Ascending aorta (tissue), 2 donors: Measurements from ENCODE around the gene UNC5B. TPM values are rescaled to one million over a fixed set of nuclear protein-coding genes. Genes with fewer than 3 reads are reported as not detected.
A peak's percentile ranks its signal among the peaks of the same experiment; 100 is the strongest.

ENCODE experiments used
- DNase-seq, 2 donors: peaks; one replicate each; pipeline ENCODE4 v3.0.0-alpha.2; 2019; ENCODE audit warnings: low spot score in 2 of 2
- H3K27ac ChIP-seq, 2 donors: fragments of 200-600 bp; sonication (generic); one replicate each; pipeline ENCODE4 v1.5.1; 2016 to 2017; ENCODE audit warnings: mild to moderate bottlenecking in 1 of 2
- H3K27me3 ChIP-seq: fragments of 200-600 bp; sonication (generic); one replicate; pipeline ENCODE4 v1.5.1; 2017
- H3K36me3 ChIP-seq, 2 donors: fragments of 200-600 bp; sonication (generic); one replicate each; pipeline ENCODE4 v1.5.1; 2016
- H3K4me1 ChIP-seq, 2 donors: fragments of 200-600 bp; sonication (generic); one replicate each; pipeline ENCODE4 v1.5.1; 2016 to 2017; ENCODE audit warnings: mild to moderate bottlenecking in 1 of 2
- H3K4me3 ChIP-seq, 2 donors: fragments of 200-600 bp; sonication (generic); one replicate each; pipeline ENCODE4 v1.5.1; 2016 to 2017; ENCODE audit warnings: mild to moderate bottlenecking in 1 of 2
- H3K9me3 ChIP-seq, 2 donors: fragments of 200-600 bp; sonication (generic); one replicate each; pipeline ENCODE4 v1.5.1; 2016
- intact Hi-C: fragments of 100-400 bp; cut with DNase I; formaldehyde crosslinking; loops from one replicate; pipeline ENCODE4 v1.15.1; 2023
- total RNA-seq: library from RNA; depleted of rRNA; stranded (reverse); fragments of >200 nt; gene quantifications from one replicate; pipeline ENCODE4 v1.1.0, GENCODE V29; 2016
- TF ChIP-seq, protein P1 (sequence below), 3 experiments: fragments of 200-600 bp in 2 of 3; fragments of 450-650 bp in 1 of 3; sonication (generic) in 2 of 3; IDR thresholded peaks; one replicate each; pipeline ENCODE4 v1.5.1; 2016 to 2019; ENCODE audit warnings: antibody characterized with exemption in 3 of 3, mild to moderate bottlenecking in 1 of 3, moderate library complexity in 1 of 3

Gene UNC5B
- total RNA-seq, 1 donor from 2014 or later: 42.4 TPM

DNA sequence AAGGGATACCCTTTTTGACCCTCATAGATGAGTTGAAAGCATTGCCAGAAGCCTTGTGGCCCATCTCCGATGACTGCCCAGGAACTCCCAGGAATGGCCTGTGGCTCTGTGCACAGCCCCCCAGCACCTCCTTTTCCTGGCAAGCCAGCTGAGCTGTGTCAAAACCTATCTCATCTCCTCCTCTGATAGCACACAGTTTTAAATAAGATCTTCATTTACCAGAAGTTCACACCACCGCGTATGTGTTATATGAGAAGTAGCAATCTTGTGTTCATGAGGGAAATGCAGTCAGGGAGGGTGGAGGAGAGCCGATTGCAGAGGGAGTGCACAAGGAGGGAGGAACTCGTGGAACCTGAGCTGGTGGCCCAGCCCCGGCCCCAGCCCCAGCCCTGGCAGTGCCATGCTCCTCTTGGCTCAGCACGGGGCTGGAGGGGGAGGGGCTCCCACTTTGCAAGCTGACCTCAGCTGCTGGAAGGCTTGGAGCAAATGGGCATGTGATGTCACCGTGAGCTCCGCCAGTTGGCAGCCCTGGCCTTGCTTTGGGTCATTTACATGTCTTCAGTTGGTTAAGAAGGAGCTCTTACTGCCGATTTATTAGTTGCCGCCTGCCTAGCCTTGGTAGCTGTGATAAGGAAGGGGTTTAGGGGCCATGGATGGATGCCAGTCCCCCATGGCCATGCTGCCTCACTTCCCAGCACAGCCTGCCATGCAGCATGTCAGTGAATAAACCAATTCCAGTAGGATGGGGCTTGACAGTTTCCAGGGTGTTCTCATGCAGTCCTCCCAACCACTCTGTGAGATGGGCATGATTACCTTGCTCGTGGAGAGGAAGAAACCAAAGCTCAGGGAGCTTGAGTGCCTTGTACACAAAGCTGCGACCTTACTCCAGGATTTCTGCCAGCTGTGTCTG, 20.0 kb downstream of the UNC5B start:
- peak; percentile 64 to 88 for DNase-seq
- Histone ChIP-seq H3K4me1 (peaks cover 8 to 39% of the 10 kb centered on the region in 2 donors), H3K27me3 (no peaks in the 10 kb centered on the region), H3K9me3 (no peaks in the 10 kb centered on the region), H3K36me3 (no peaks in the 10 kb centered on the region), H3K4me3 (no peak overlapping the region), H3K27ac (peak overlapping the region in 1 of 2 donors; percentile 33)
- intact Hi-C loops: loop anchor here (5.0 kb wide), 1 partner anchor 35 kb away; no protein-coding TSS in a partner anchor
- TF ChIP-seq, protein P1, sequence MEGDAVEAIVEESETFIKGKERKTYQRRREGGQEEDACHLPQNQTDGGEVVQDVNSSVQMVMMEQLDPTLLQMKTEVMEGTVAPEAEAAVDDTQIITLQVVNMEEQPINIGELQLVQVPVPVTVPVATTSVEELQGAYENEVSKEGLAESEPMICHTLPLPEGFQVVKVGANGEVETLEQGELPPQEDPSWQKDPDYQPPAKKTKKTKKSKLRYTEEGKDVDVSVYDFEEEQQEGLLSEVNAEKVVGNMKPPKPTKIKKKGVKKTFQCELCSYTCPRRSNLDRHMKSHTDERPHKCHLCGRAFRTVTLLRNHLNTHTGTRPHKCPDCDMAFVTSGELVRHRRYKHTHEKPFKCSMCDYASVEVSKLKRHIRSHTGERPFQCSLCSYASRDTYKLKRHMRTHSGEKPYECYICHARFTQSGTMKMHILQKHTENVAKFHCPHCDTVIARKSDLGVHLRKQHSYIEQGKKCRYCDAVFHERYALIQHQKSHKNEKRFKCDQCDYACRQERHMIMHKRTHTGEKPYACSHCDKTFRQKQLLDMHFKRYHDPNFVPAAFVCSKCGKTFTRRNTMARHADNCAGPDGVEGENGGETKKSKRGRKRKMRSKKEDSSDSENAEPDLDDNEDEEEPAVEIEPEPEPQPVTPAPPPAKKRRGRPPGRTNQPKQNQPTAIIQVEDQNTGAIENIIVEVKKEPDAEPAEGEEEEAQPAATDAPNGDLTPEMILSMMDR (IDR thresholded peaks at IDR 0.05): no peak

DNA sequence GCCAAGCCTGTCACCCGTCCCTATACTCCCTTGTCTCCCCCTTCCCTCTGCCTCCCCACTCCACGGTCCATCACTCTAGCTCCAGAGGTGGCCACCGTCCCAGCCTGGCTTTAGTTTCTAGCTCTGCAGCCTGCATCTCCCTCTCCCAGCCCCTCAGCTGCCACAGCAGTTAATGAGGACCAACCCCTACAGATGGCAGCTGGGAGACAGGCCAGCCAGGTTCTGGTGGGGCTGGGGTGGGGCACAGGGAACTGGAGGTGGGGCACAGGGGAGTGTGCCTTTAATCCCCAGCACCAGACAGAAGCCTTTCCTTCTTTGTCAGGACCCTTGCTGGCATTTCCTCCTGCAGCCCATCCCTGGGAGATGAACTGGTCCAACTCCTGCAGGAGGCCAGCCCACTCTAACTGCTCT, 21.1 kb downstream of the UNC5B start:
- no peaks in the 10 kb centered on the region for H3K36me3 ChIP-seq
- intact Hi-C loops: loop anchor here (5.0 kb wide), 1 partner anchor 34 kb away; no protein-coding TSS in a partner anchor
- DNase-seq: no peak
- H3K4me1 ChIP-seq: peaks cover 8 to 39% of the 10 kb centered on the region in 2 donors
- TF ChIP-seq, protein P1 (IDR thresholded peaks at IDR 0.05): no peak
- no peaks in the 10 kb centered on the region for H3K9me3 ChIP-seq
- no peaks in the 10 kb centered on the region for H3K27me3 ChIP-seq
- no peak overlapping the region for H3K4me3 ChIP-seq
- peak overlapping the region in 1 of 2 donors; percentile 81 for H3K27ac ChIP-seq

DNA sequence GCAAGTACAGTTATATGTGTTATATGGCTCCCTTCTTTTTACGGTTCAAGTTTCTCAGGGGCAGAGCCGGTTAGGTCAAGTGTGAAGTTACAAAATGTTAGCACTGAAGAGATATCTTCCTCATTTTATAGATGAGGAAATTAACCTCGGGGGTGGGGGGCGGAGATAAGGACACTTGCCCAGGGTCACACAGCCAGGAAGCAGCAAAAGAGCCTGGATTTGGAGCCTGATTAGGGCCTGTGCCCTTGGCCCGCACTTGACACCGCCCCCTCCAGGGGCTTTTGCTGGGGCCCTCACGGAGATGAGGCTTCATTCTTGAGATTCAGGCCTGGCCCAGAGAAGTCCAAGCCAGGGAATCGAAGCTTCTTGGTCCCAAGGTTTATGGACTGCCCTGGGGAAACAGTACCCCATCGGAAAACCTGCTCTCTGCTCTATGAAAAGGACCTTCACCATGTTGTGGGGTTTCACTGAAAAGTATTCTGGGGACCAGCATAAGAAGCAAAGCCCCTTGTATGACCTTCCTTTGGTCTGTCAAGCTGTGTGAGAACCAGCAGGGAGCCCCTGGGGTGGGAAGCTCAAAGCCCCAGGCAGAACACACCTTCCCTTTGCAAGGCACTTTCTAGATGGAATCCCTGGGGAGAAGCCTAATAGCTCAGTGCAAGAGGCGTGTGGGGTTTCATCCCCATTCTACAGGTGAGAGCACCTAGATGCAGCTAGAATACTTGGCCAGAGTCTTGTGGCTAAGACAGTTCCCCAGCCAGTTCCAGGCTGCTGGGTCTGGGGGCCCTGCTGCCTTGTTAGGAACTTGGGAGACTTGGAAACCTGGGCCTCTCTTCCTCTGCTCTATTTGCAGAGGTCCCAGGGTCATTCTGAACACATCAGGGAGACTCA, 21.9 kb downstream of the UNC5B start:
- TF ChIP-seq, protein P1 (IDR thresholded peaks at IDR 0.05): no peak
- H3K27ac ChIP-seq: peak overlapping the region; percentile 55 to 81
- no peak overlapping the region for H3K4me3 ChIP-seq
- DNase-seq: no peak
- H3K9me3 ChIP-seq: no peaks in the 10 kb centered on the region
- H3K27me3 ChIP-seq: no peaks in the 10 kb centered on the region
- H3K36me3 ChIP-seq: no peaks in the 10 kb centered on the region
- intact Hi-C loops: loop anchor here (5.0 kb wide), 1 partner anchor 33 kb away; no protein-coding TSS in a partner anchor
- peaks cover 8 to 39% of the 10 kb centered on the region in 2 donors for H3K4me1 ChIP-seq

DNA sequence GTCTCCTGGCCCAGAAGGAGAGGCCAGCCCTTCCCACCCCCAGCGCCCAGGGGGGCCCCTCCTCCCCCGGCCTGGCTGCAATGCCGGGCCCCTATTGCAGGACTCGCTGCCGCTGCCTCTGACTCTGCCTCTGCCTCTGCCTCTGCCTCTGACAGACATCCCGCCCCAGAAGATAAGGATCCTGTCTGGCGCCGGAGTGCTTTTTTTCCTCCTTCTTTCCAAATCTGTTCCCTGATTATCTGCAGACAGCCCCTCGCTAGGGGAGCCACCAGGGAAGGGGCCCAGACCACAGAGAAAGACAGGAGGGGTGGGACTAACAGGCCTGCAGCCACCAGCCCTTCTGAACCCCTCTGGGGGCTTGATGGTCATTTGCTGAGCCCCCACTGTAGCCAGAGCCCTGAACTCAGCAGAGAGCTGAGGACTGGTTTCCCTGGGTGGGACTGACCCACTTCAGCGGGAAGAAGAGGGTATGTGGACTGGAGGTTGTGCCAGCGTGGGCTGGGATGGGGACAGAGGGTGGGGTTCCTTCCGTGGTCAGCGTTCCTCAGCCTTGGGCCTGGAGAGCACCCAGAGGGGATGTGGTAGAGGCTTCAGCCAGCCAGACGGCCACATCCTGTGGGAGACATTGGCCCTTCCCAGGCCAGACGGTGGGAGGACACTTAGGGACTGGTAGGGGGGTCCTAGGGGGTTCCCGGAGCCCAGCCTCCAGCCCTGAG, 22.8 kb downstream of the UNC5B start:
- intact Hi-C loops: loop anchor here (1.0 to 5.0 kb wide), 2 partner anchors 23 to 32 kb away; partner anchors contain the start of gene UNC5B
- peak in 1 of 2 donors; percentile 78 for DNase-seq
- peak overlapping the region; percentile 55 to 81 for H3K27ac ChIP-seq
- H3K36me3 ChIP-seq: no peaks in the 10 kb centered on the region
- H3K4me1 ChIP-seq: peaks cover 8 to 39% of the 10 kb centered on the region in 2 donors
- no peaks in the 10 kb centered on the region for H3K9me3 ChIP-seq
- no peaks in the 10 kb centered on the region for H3K27me3 ChIP-seq
- TF ChIP-seq, protein P1 (IDR thresholded peaks at IDR 0.05): no peak
- no peak overlapping the region for H3K4me3 ChIP-seq

DNA sequence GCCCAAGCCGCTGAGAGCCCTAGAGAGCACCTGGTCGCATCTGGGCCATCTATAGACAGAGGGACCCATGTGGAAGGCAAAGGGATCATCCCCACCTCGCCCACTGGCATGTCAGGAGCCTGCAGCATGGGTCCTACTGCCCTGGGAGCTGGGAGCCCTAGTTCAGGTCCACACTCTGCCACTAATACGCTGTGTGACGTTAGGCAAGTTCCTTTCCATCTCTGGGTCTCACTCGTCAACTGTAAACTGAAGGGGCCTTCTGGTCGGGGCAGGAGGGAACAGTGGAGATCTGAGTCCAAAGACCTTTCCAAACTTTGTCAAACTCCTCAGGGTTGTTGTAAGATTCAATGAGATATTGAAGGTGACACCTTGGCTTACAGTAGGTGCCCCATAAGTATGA, 23.4 kb downstream of the UNC5B start:
- intact Hi-C loops: loop anchor here (1.0 kb wide), 1 partner anchor 24 kb away; the partner anchor contains the start of gene UNC5B
- no peak overlapping the region for H3K4me3 ChIP-seq
- no peaks in the 10 kb centered on the region for H3K9me3 ChIP-seq
- H3K27ac ChIP-seq: peak overlapping the region; percentile 55 to 81
- H3K4me1 ChIP-seq: peaks cover 8 to 39% of the 10 kb centered on the region in 2 donors
- TF ChIP-seq, protein P1 (IDR thresholded peaks at IDR 0.05): no peak
- no peaks in the 10 kb centered on the region for H3K36me3 ChIP-seq
- DNase-seq: no peak
- H3K27me3 ChIP-seq: no peaks in the 10 kb centered on the region
